ENCODE data around the gene IL21R. TPM values are rescaled to one million over a fixed set of nuclear protein-coding genes. Genes with fewer than 3 reads are reported as not detected.
"Not testable (repeated sequence)": the region's sequence is repeated elsewhere in the genome, so short reads cannot be mapped to it uniquely, and the experiment has no call there.

The IL21R gene
- total RNA-seq, 1 donor from 2014 or later: 0.14 TPM

GRCh38 chr16:27434141-27435051, 32.4 kb downstream of the IL21R start:
- intact Hi-C loops (cut with DNase I): no loop called here
- DNase-seq (ENCODE audit: missing footprints) (no peak), ATAC-seq (no peak)

GRCh38 chr16:27435146-27435545, 33.2 kb downstream of the IL21R start:
- ATAC-seq; DNase-seq (ENCODE audit: missing footprints); intact Hi-C loops (cut with DNase I): not testable (repeated sequence)

- no peak for ATAC-seq
- intact Hi-C loops (cut with DNase I): no loop called here
- no peak for DNase-seq (ENCODE audit: missing footprints)
Measured at GRCh38 chr16:27436065-27436464, 34.1 kb downstream of the IL21R start.

GRCh38 chr16:27436921-27437650, 35.1 kb downstream of the IL21R start:
- intact Hi-C loops (cut with DNase I): no loop called here
- ATAC-seq: no peak
- no peak for DNase-seq (ENCODE audit: missing footprints)

DNA sequence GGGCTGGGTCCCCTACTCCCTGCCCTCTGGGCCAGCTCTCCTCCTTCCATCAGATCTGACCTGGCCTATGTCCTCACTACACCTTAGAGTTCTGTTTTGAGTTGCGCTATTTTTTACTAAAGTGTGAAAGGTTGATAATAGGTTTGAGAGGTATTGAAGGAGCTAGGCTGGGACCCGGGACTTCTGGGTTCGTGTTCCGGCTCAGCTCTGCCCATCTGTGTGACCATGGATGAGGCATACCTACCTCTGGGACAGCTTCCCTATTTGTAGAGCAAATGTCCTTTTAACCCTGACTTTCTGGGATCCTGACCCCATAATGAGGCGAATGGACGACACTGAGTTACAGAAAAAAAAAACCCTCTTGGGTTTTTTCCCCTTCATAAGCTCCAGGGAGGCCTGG, 36.0 kb downstream of the IL21R start:
- no peak for DNase-seq (ENCODE audit: missing footprints)
- ATAC-seq: no peak
- intact Hi-C loops (cut with DNase I): no loop called here

GRCh38 chr16:27439271-27440018, 37.5 kb downstream of the IL21R start:
- ATAC-seq (no peak), DNase-seq (ENCODE audit: missing footprints) (no peak)
- intact Hi-C loops (cut with DNase I): no loop called here

GRCh38 chr16:27441276-27441675, 39.3 kb downstream of the IL21R start:
- ATAC-seq (no peak), DNase-seq (ENCODE audit: missing footprints) (no peak)
- intact Hi-C loops (cut with DNase I): no loop called here

DNA sequence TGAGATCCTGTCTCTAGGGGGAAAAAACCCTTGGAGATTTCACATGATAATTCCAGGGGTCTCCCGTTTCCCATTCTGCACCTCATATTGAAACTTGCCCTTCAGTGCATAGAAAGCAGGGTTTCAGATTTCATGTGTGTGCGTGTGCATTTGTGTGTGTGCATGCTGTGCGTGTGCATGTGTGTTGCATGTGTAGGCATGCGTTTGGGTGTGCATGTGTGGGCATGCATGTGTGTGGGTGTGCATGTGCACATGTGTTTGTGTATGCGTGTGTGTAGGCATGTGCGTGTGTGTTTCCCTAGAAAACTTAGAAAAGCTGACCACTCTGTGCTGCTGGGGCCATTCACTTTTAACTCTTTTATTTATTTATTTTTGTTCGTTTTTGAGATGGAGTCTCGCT, 40.0 kb downstream of the IL21R start:
- intact Hi-C loops (cut with DNase I): no loop called here
- ATAC-seq (no peak), DNase-seq (ENCODE audit: missing footprints) (no peak)

DNA sequence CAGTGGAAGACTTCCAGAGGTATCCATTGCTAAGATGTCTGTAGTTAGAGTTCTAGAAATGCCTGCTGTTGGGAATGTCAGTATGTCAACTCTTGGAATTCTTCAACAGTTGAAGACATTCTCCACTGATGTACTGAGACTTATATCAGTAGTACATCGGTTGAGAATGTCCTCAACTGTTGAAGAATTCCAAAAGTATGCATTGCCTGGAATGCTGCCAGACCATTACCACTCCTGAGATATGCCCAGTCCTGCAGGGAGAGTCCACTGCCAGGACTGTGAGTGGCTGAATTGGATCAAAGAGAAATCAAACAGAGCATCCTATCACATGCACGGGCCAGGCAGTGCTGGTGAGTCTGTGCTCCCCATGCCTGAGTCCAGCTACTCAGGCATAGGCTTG, 42.0 kb downstream of the IL21R start:
- intact Hi-C loops (cut with DNase I): no loop called here
- no peak for DNase-seq (ENCODE audit: missing footprints)
- no peak for ATAC-seq

DNA sequence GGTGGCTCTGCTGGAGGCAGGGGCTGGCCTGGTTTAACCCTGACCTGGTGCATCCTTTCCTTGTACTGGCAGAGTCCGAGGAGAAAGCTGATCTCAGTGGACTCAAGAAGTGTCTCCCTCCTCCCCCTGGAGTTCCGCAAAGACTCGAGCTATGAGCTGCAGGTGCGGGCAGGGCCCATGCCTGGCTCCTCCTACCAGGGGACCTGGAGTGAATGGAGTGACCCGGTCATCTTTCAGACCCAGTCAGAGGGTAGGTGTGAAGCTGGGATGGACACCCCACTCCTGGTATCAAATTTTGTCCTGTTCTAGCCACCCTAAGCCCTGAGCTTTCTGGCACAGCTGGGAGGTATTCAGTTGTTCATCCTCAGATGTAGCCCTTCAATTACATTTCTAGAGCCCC, 42.5 kb downstream of the IL21R start:
- DNase-seq (ENCODE audit: missing footprints) (no peak), ATAC-seq (no peak)
- intact Hi-C loops (cut with DNase I): no loop called here

- intact Hi-C loops (cut with DNase I): no loop called here
- DNase-seq (ENCODE audit: missing footprints) (no peak), ATAC-seq (no peak)
Measured at GRCh38 chr16:27445502-27446175, 43.7 kb downstream of the IL21R start.

- ATAC-seq (no peak), DNase-seq (ENCODE audit: missing footprints) (no peak)
- intact Hi-C loops (cut with DNase I): no loop called here
Measured at GRCh38 chr16:27446721-27447120, 44.7 kb downstream of the IL21R start.

DNA sequence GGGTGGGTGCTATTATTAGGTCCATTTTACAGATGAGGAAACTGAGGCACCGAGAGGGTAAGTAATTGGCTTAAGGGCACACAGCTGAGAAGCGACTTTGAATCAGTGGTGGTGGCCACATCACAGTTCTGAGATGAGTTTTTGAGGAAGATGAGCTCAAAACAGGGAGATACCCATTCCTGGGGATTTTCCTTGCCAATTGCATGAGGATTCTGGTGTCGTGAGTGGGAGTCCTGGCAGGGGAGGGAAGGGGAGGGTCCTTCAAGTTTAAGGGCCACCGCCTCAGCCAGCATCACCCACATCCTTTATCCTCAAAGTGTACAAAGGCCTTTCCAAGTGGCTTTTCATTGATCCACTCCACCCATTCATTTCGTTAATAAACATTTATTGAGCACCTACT, 45.3 kb downstream of the IL21R start:
- intact Hi-C loops (cut with DNase I): no loop called here
- ATAC-seq (no peak), DNase-seq (ENCODE audit: missing footprints) (no peak)

GRCh38 chr16:27448532-27449433, 46.8 kb downstream of the IL21R start:
- ATAC-seq (no peak), DNase-seq (ENCODE audit: missing footprints) (no peak)
- intact Hi-C loops (cut with DNase I): no loop called here

- ATAC-seq: no peak
- no peak for DNase-seq (ENCODE audit: missing footprints)
- intact Hi-C loops (cut with DNase I): loop anchor here (10.0 kb wide), 1 partner anchor 245 kb away; the partner anchor contains the start of gene KDM8
Measured at GRCh38 chr16:27449434-27450195, 47.6 kb downstream of the IL21R start.

- ATAC-seq: no peak
- no peak for DNase-seq (ENCODE audit: missing footprints)
- intact Hi-C loops (cut with DNase I): loop anchor here (10.0 kb wide), 1 partner anchor 245 kb away; the partner anchor contains the start of gene KDM8
Measured at GRCh38 chr16:27450196-27450549, 48.2 kb downstream of the IL21R start.

Data from Right ventricle myocardium inferior (tissue), 1 donor.